Measurements from ENCODE around the gene CMTM1. TPM values are rescaled to one million over a fixed set of nuclear protein-coding genes. Genes with fewer than 3 reads are reported as not detected.
"Not testable (repeated sequence)": the region's sequence is repeated elsewhere in the genome, so short reads cannot be mapped to it uniquely, and the experiment has no call there.

Gene CMTM1
- total RNA-seq, 2 donors from 2014 or later: 1.6 TPM; not detected in 1

- DNase-seq (ENCODE audit: low spot score): no peak
- H3K4me3 ChIP-seq: no peak overlapping the region
- TF ChIP-seq CTCF (IDR thresholded peaks at IDR 0.05): no peak
- peaks cover 11% of the 10 kb centered on the region for H3K36me3 ChIP-seq
- no peaks in the 10 kb centered on the region for H3K9me3 ChIP-seq
- H3K27ac ChIP-seq: no peak overlapping the region
- no peaks in the 10 kb centered on the region for H3K27me3 ChIP-seq
- no peaks in the 10 kb centered on the region for H3K4me1 ChIP-seq
Measured at GRCh38 chr16:66562986-66563385, 3.3 kb upstream of the CMTM1 start.

- H3K9me3 ChIP-seq: no peaks in the 10 kb centered on the region
- no peak for DNase-seq (ENCODE audit: low spot score)
- no peak overlapping the region for H3K4me3 ChIP-seq
- H3K27me3 ChIP-seq: no peaks in the 10 kb centered on the region
- H3K27ac ChIP-seq: no peak overlapping the region
- H3K36me3 ChIP-seq: peaks cover 11% of the 10 kb centered on the region
- H3K4me1 ChIP-seq: no peaks in the 10 kb centered on the region
- TF ChIP-seq CTCF (IDR thresholded peaks at IDR 0.05): no peak
Measured at GRCh38 chr16:66563574-66564334, 2.5 kb upstream of the CMTM1 start.

- DNase-seq (ENCODE audit: low spot score); H3K27ac ChIP-seq; H3K9me3 ChIP-seq; H3K27me3 ChIP-seq; H3K4me1 ChIP-seq; H3K4me3 ChIP-seq: not testable (repeated sequence)
- peaks cover 11% of the 10 kb centered on the region for H3K36me3 ChIP-seq
Measured at GRCh38 chr16:66567270-66567669, 1.0 kb downstream of the CMTM1 start.

GRCh38 chr16:66568355-66568754 is 2.1 kb downstream of the CMTM1 start:
- Histone ChIP-seq H3K9me3 (no peaks in the 10 kb centered on the region), H3K27ac (no peak overlapping the region), H3K4me1 (no peaks in the 10 kb centered on the region), H3K36me3 (peaks cover 11% of the 10 kb centered on the region), H3K4me3 (no peak overlapping the region), H3K27me3 (no peaks in the 10 kb centered on the region)
- no peak for DNase-seq (ENCODE audit: low spot score)
- TF ChIP-seq CTCF (IDR thresholded peaks at IDR 0.05): no peak

- Histone ChIP-seq H3K27ac (no peak overlapping the region), H3K4me1 (no peaks in the 10 kb centered on the region), H3K4me3 (no peak overlapping the region), H3K36me3 (peaks cover 11% of the 10 kb centered on the region), H3K9me3 (no peaks in the 10 kb centered on the region), H3K27me3 (no peaks in the 10 kb centered on the region)
- TF ChIP-seq CTCF (IDR thresholded peaks at IDR 0.05): no peak
- no peak for DNase-seq (ENCODE audit: low spot score)
Measured at GRCh38 chr16:66569131-66569530, 2.9 kb downstream of the CMTM1 start.

GRCh38 chr16:66569827-66570405 is 3.7 kb downstream of the CMTM1 start:
- Histone ChIP-seq H3K9me3 (no peaks in the 10 kb centered on the region), H3K27ac (no peak overlapping the region), H3K4me1 (no peaks in the 10 kb centered on the region), H3K4me3 (no peak overlapping the region), H3K36me3 (peaks cover 11% of the 10 kb centered on the region), H3K27me3 (no peaks in the 10 kb centered on the region)
- TF ChIP-seq CTCF (IDR thresholded peaks at IDR 0.05): no peak
- DNase-seq (ENCODE audit: low spot score): no peak

Data from right atrium auricular region (tissue), 2 donors.